ENCODE measurements around the gene TTLL13.
"Not testable (repeated sequence)": the region's sequence is repeated elsewhere in the genome, so short reads cannot be mapped to it uniquely, and the experiment has no call there.

Gene TTLL13

GRCh38 chr15:90297021-90297420, 47.7 kb downstream of the TTLL13 start:
- Mint-ChIP-seq H3K9me3 (no peaks in the 10 kb centered on the region), H3K27ac (no peak overlapping the region)

GRCh38 chr15:90300541-90300940, 51.2 kb downstream of the TTLL13 start:
- H3K27me3 Mint-ChIP-seq: no peaks in the 10 kb centered on the region
- no peak for ATAC-seq
- H3K4me1 Mint-ChIP-seq: peaks cover 21% of the 10 kb centered on the region
- no peak overlapping the region for H3K4me3 Mint-ChIP-seq
- H3K9me3 Mint-ChIP-seq: no peaks in the 10 kb centered on the region
- H3K27ac Mint-ChIP-seq: no peak overlapping the region
- H3K36me3 Mint-ChIP-seq (ENCODE audit: low read depth): no peaks in the 10 kb centered on the region
- DNase-seq: no peak

More at GRCh38 chr15:90297021-90297420, 47.7 kb downstream of the TTLL13 start:
- Mint-ChIP-seq H3K4me1 (peaks cover 16% of the 10 kb centered on the region), H3K4me3 (no peak overlapping the region), H3K27me3 (peaks cover 4% of the 10 kb centered on the region), H3K36me3 (ENCODE audit: low read depth) (no peaks in the 10 kb centered on the region)
- ATAC-seq: no peak
- DNase-seq: no peak

- H3K4me3 Mint-ChIP-seq: no peak overlapping the region
Observed at GRCh38 chr15:90300988-90301706, 51.8 kb downstream of the TTLL13 start.

GRCh38 chr15:90301707-90302300, 52.4 kb downstream of the TTLL13 start:
- no peaks in the 10 kb centered on the region for H3K27me3 Mint-ChIP-seq
- no peaks in the 10 kb centered on the region for H3K9me3 Mint-ChIP-seq
- no peak for DNase-seq
- no peak overlapping the region for H3K4me3 Mint-ChIP-seq
- no peaks in the 10 kb centered on the region for H3K36me3 Mint-ChIP-seq (ENCODE audit: low read depth)
- peaks cover 33% of the 10 kb centered on the region for H3K4me1 Mint-ChIP-seq
- ATAC-seq: no peak
- H3K27ac Mint-ChIP-seq: no peak overlapping the region

More at GRCh38 chr15:90300988-90301706, 51.8 kb downstream of the TTLL13 start:
- Mint-ChIP-seq H3K27ac (no peak overlapping the region), H3K9me3 (no peaks in the 10 kb centered on the region), H3K27me3 (no peaks in the 10 kb centered on the region), H3K36me3 (ENCODE audit: low read depth) (no peaks in the 10 kb centered on the region), H3K4me1 (peaks cover 27% of the 10 kb centered on the region)
- peak; percentile 73 for DNase-seq
- peak; percentile 66 for ATAC-seq

GRCh38 chr15:90305355-90305754, 56.0 kb downstream of the TTLL13 start:
- DNase-seq; H3K27ac Mint-ChIP-seq; H3K27me3 Mint-ChIP-seq; H3K4me3 Mint-ChIP-seq; H3K36me3 Mint-ChIP-seq (ENCODE audit: low read depth); H3K9me3 Mint-ChIP-seq; ATAC-seq: not testable (repeated sequence)
- H3K4me1 Mint-ChIP-seq: peaks cover 46% of the 10 kb centered on the region

- H3K9me3 Mint-ChIP-seq: no peaks in the 10 kb centered on the region
- ATAC-seq (no peak), DNase-seq (no peak)
- H3K4me3 Mint-ChIP-seq: peak overlapping the region; percentile 47
- H3K4me1 Mint-ChIP-seq: peaks cover 46% of the 10 kb centered on the region
- no peaks in the 10 kb centered on the region for H3K27me3 Mint-ChIP-seq
- peak overlapping the region; percentile 39 for H3K27ac Mint-ChIP-seq
- no peaks in the 10 kb centered on the region for H3K36me3 Mint-ChIP-seq (ENCODE audit: low read depth)
Observed at GRCh38 chr15:90305932-90306331, 56.6 kb downstream of the TTLL13 start.

GRCh38 chr15:90306560-90306959, 57.2 kb downstream of the TTLL13 start:
- Mint-ChIP-seq H3K4me1 (peaks cover 40% of the 10 kb centered on the region), H3K36me3 (ENCODE audit: low read depth) (no peaks in the 10 kb centered on the region), H3K27ac (peak overlapping the region; percentile 39), H3K27me3 (no peaks in the 10 kb centered on the region), H3K9me3 (no peaks in the 10 kb centered on the region), H3K4me3 (peak overlapping the region; percentile 47)
- DNase-seq (peak; percentile 48), ATAC-seq (peak; percentile 92)

GRCh38 chr15:90307661-90308060, 58.3 kb downstream of the TTLL13 start:
- DNase-seq: no peak
- ATAC-seq: no peak
- Mint-ChIP-seq H3K9me3 (no peaks in the 10 kb centered on the region), H3K4me3 (no peak overlapping the region), H3K27ac (no peak overlapping the region), H3K4me1 (peaks cover 42% of the 10 kb centered on the region), H3K27me3 (no peaks in the 10 kb centered on the region), H3K36me3 (ENCODE audit: low read depth) (no peaks in the 10 kb centered on the region)

GRCh38 chr15:90309020-90309419, 59.7 kb downstream of the TTLL13 start:
- Mint-ChIP-seq H3K9me3 (no peaks in the 10 kb centered on the region), H3K36me3 (ENCODE audit: low read depth) (no peaks in the 10 kb centered on the region), H3K4me1 (peaks cover 39% of the 10 kb centered on the region)

More at GRCh38 chr15:90309020-90309419, 59.7 kb downstream of the TTLL13 start:
- no peak for ATAC-seq
- Mint-ChIP-seq H3K27ac (no peak overlapping the region), H3K4me3 (no peak overlapping the region), H3K27me3 (no peaks in the 10 kb centered on the region)
- no peak for DNase-seq

Measured in activated naive CD8-positive, alpha-beta T cell treated with anti-CD3 and anti-CD28 coated beads, Interleukin-2, amount 50 U/mL, for 24 hours (primary cell).